ENCODE results near the gene PRKCD.

GRCh38 chr3:53154881-53155285, 6.1 kb upstream of the PRKCD start:
- TF ChIP-seq CTCF (IDR thresholded peaks at IDR 0.05; ENCODE audit: poor library complexity) = no peak
- TF ChIP-seq EZH2phosphoT487 (IDR thresholded peaks at IDR 0.05; ENCODE audit: low read depth, severe bottlenecking, unreplicated experiment) = no peak
